HEK293 (cell line): ENCODE measurements around the gene GNG7.

Experiments
- CTCF ChIA-PET: fragments of 350-600 bp; formaldehyde crosslinking; extraction: SDS; loops from one replicate; lab custom pipeline; 2021; ENCODE audit warnings: antibody characterized with exemption; lab: Yijun Ruan, JAX
- POLR2A ChIA-PET: fragments of 300-600 bp; formaldehyde crosslinking; extraction: SDS; loops from one replicate; lab custom pipeline; 2020; ENCODE audit warnings: antibody characterized with exemption, inconsistent platforms; lab: Yijun Ruan, JAX
- H3K27ac ChIP-seq: fragments of 200-500 bp; sonication (Bioruptor generic); 2 replicates; pipeline ENCODE4 v1.5.1; 2014; ENCODE audit warnings: low read depth, low read length, control low read depth, inconsistent platforms; ENCODE audit errors: extremely low read depth
- H3K36me3 ChIP-seq, 2 experiments: fragments of 200-500 bp in 1 of 2; sonication (Bioruptor generic) in 1 of 2; 1 replicate in 1 of 2; 2 replicates in 1 of 2; pipeline ENCODE4 v1.5.1; 2014 to 2017; ENCODE audit warnings: inconsistent platforms in 2 of 2, low read length in 2 of 2; ENCODE audit not compliant: control insufficient read depth in 2 of 2, insufficient read depth in 1 of 2
- H3K4me1 ChIP-seq: fragments of 200-500 bp; sonication (Bioruptor generic); 2 replicates; pipeline ENCODE4 v1.5.1; 2014; ENCODE audit warnings: mild to moderate bottlenecking, low read length, inconsistent platforms; ENCODE audit not compliant: control insufficient read depth, insufficient read depth
- H3K4me3 ChIP-seq: 2 replicates; pipeline ENCODE4 v1.5.1; 2011; ENCODE audit warnings: low read depth, mild to moderate bottlenecking, control low read depth, low read length, moderate library complexity
- H3K9me3 ChIP-seq: fragments of 200-500 bp; sonication (Bioruptor generic); 2 replicates; pipeline ENCODE4 v1.5.1; 2014; ENCODE audit warnings: low read depth, low read length, inconsistent platforms; ENCODE audit not compliant: control insufficient read depth, insufficient read depth
- ATF2 ChIP-seq: fragments of 450-650 bp; formaldehyde crosslinking; IDR thresholded peaks from 2 replicates; pipeline ENCODE4 v1.5.1; 2016; ENCODE audit warnings: missing biosample characterization, missing genetic modification characterization, low read depth
- PRDM1 ChIP-seq: fragments of 450-650 bp; formaldehyde crosslinking; IDR thresholded peaks from 2 replicates; pipeline ENCODE4; 2016; ENCODE audit warnings: missing biosample characterization, missing genetic modification characterization
- PRDM2 ChIP-seq: fragments of 450-650 bp; formaldehyde crosslinking; IDR thresholded peaks from 2 replicates; pipeline ENCODE4 v1.5.1; 2016; ENCODE audit warnings: missing biosample characterization, missing genetic modification characterization, borderline replicate concordance
- REST ChIP-seq: fragments of 450-650 bp; formaldehyde crosslinking; IDR thresholded peaks from 2 replicates; pipeline ENCODE4 v1.5.1; 2016; ENCODE audit warnings: missing biosample characterization, missing genetic modification characterization
- ZBTB11 ChIP-seq: fragments of 450-650 bp; formaldehyde crosslinking; conservative IDR thresholded peaks from 2 replicates; pipeline ENCODE4 v1.5.1; 2016; ENCODE audit warnings: low read depth, missing biosample characterization, missing genetic modification characterization
- ZEB2 ChIP-seq: fragments of 450-650 bp; formaldehyde crosslinking; IDR thresholded peaks from 2 replicates; pipeline ENCODE4 v1.5.1; 2016; ENCODE audit warnings: missing biosample characterization, missing genetic modification characterization
- ZFP37 ChIP-seq: fragments of 450-650 bp; formaldehyde crosslinking; IDR thresholded peaks from 2 replicates; pipeline ENCODE4 v1.5.1; 2016; ENCODE audit warnings: missing biosample characterization, missing genetic modification characterization
- ZNF16 ChIP-seq: fragments of 450-650 bp; formaldehyde crosslinking; IDR thresholded peaks from 2 replicates; pipeline ENCODE4 v1.5.1; 2016; ENCODE audit warnings: low read depth, missing biosample characterization, missing genetic modification characterization
- ZNF350 ChIP-seq: fragments of 450-650 bp; formaldehyde crosslinking; IDR thresholded peaks from 2 replicates; pipeline ENCODE4 v1.5.0; 2017; ENCODE audit warnings: missing biosample characterization, mild to moderate bottlenecking, missing genetic modification characterization
- ZNF391 ChIP-seq: fragments of 450-650 bp; formaldehyde crosslinking; IDR thresholded peaks from 2 replicates; pipeline ENCODE4 v1.5.1; 2016; ENCODE audit warnings: low read depth, missing biosample characterization, missing genetic modification characterization, borderline replicate concordance
- ZNF473 ChIP-seq: fragments of 450-650 bp; formaldehyde crosslinking; IDR thresholded peaks from 2 replicates; pipeline ENCODE4 v1.5.1; 2017; ENCODE audit warnings: missing biosample characterization, missing genetic modification characterization
- ZNF48 ChIP-seq: fragments of 450-650 bp; formaldehyde crosslinking; IDR thresholded peaks from 2 replicates; pipeline ENCODE4 v1.5.1; 2016; ENCODE audit warnings: missing biosample characterization, missing genetic modification characterization
- ZNF560 ChIP-seq: fragments of 450-650 bp; formaldehyde crosslinking; IDR thresholded peaks from 2 replicates; pipeline ENCODE4 v1.5.1; 2017; ENCODE audit warnings: missing biosample characterization, missing genetic modification characterization, borderline replicate concordance
- ZNF585B ChIP-seq: fragments of 450-650 bp; formaldehyde crosslinking; IDR thresholded peaks from 2 replicates; pipeline ENCODE4 v1.5.1; 2016; ENCODE audit warnings: missing biosample characterization, missing genetic modification characterization
- ZNF610 ChIP-seq: fragments of 450-650 bp; formaldehyde crosslinking; IDR thresholded peaks from 2 replicates; pipeline ENCODE4 v1.5.1; 2016; ENCODE audit warnings: missing biosample characterization, missing genetic modification characterization, borderline replicate concordance
- ZNF701 ChIP-seq: fragments of 450-650 bp; formaldehyde crosslinking; IDR thresholded peaks from 2 replicates; pipeline ENCODE4 v1.5.1; 2016; ENCODE audit warnings: missing biosample characterization, missing genetic modification characterization
- ZNF777 ChIP-seq: fragments of 450-650 bp; formaldehyde crosslinking; IDR thresholded peaks from 2 replicates; pipeline ENCODE4 v1.5.1; 2017; ENCODE audit warnings: missing biosample characterization, missing genetic modification characterization, borderline replicate concordance
- ZNF843 ChIP-seq: fragments of 450-650 bp; formaldehyde crosslinking; IDR thresholded peaks from 2 replicates; pipeline ENCODE4 v1.5.1; 2016; ENCODE audit warnings: missing biosample characterization, missing genetic modification characterization
- ZSCAN23 ChIP-seq: fragments of 450-650 bp; formaldehyde crosslinking; IDR thresholded peaks from 2 replicates; pipeline ENCODE4 v1.5.1; 2016; ENCODE audit warnings: missing biosample characterization, missing genetic modification characterization

The GNG7 gene

GRCh38 chr19:2590630-2591399 lies 111.7 kb downstream of the GNG7 start (continued):
- TF ChIP-seq ZNF473 (tag by site-specific recombination): no peak

GRCh38 chr19:2589441-2589840 lies 113.1 kb downstream of the GNG7 start:
- Histone ChIP-seq H3K27ac (no peak overlapping the region), H3K4me3 (no peak overlapping the region), H3K36me3 (no peaks in the 10 kb centered on the region), H3K9me3 (no peaks in the 10 kb centered on the region), H3K4me1 (no peaks in the 10 kb centered on the region)
- ChIA-PET POLR2A (interaction anchor here (1.1 kb wide), 1 partner anchor 113 kb away, joined by 3 read pairs; the partner anchor contains the start of gene GADD45B), CTCF (no interaction called here)
- no peak for TF ChIP-seq ZBTB11 (tag by site-specific recombination)
- TF ChIP-seq ZNF350: no peak
- TF ChIP-seq ZNF701 (tag by site-specific recombination): no peak
- no peak for TF ChIP-seq ZNF560 (tag by site-specific recombination)
- TF ChIP-seq ZEB2: no peak
- no peak for TF ChIP-seq ATF2 (tag by site-specific recombination)
- no peak for TF ChIP-seq ZNF843 (tag by site-specific recombination)
- TF ChIP-seq REST (tag by site-specific recombination): no peak
- no peak for TF ChIP-seq ZNF391
- no peak for TF ChIP-seq ZNF16 (tag by site-specific recombination)
- TF ChIP-seq ZNF777 (tag by site-specific recombination): no peak
- TF ChIP-seq ZNF610 (tag by site-specific recombination): no peak
- TF ChIP-seq ZNF48: no peak
- no peak for TF ChIP-seq ZSCAN23 (tag by site-specific recombination)
- no peak for TF ChIP-seq PRDM1 (tag by site-specific recombination)
- no peak for TF ChIP-seq ZFP37 (tag by site-specific recombination)
- TF ChIP-seq ZNF585B (tag by site-specific recombination): no peak
- no peak for TF ChIP-seq PRDM2 (tag by site-specific recombination)
